WI38 (cell line): Measurements from ENCODE around the gene OTUD3.

Source experiments
- H3K4me3 ChIP-seq: 2 replicates; pipeline ENCODE4 v1.5.1; 2011; ENCODE audit warnings: low read depth, mild to moderate bottlenecking, control low read depth, low read length
- TF ChIP-seq, protein P1 (sequence below): IDR thresholded peaks from 2 replicates; pipeline ENCODE4 v1.5.1; 2012; ENCODE audit warnings: low read depth, mild to moderate bottlenecking, control low read depth, low read length

OTUD3 gene

DNA sequence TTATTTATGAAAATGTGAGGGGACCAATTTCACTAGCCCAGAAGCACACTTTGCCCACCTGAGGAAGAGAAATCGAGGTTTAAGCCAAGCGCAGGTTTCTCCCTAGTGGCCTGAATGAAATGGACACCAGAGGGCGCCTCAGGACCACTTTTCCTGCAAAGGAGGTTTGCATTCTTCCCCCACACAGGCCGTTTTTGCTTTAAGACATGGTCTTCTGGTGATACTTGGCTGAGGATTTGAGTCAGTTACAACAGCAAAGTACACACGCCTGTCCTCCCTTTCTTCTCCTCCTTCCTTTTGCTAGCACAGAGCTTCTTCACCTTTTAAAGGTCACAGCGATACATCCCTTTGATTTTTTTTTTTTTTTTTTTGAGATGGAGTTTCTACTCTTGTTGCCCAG is 35.9 kb downstream of the OTUD3 start:
- TF ChIP-seq, protein P1, sequence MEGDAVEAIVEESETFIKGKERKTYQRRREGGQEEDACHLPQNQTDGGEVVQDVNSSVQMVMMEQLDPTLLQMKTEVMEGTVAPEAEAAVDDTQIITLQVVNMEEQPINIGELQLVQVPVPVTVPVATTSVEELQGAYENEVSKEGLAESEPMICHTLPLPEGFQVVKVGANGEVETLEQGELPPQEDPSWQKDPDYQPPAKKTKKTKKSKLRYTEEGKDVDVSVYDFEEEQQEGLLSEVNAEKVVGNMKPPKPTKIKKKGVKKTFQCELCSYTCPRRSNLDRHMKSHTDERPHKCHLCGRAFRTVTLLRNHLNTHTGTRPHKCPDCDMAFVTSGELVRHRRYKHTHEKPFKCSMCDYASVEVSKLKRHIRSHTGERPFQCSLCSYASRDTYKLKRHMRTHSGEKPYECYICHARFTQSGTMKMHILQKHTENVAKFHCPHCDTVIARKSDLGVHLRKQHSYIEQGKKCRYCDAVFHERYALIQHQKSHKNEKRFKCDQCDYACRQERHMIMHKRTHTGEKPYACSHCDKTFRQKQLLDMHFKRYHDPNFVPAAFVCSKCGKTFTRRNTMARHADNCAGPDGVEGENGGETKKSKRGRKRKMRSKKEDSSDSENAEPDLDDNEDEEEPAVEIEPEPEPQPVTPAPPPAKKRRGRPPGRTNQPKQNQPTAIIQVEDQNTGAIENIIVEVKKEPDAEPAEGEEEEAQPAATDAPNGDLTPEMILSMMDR = peak; percentile 89
- H3K4me3 ChIP-seq = no peak overlapping the region

DNA sequence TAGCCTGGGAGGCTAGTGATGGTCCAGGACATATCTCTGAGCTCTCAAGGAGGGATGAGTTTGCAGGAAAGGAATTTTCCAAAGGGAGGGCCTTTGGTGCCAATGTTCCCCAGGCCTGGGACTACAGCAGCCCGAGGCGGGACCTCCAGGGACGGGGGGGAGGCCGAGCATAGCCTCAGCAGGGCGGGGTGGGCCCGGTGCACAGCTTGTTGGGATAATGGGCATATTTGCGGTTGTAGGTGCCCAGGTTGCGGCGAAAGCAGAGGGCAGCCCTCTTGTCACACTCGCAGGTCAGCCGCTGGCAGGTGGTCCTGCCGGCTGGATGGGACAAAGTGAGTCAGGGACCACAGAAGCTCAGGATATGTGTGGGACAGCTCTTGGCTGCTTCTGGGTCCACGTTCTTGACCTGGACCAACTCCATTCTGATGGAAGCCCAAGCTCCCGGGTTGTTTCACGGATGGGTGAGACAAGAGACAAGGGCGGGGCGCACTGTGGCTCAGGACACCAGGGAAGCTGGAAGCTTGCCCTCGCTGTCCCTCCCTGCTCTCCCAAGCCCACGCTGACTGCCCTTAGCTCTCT is 38.0 kb downstream of the OTUD3 start:
- TF ChIP-seq, protein P1 = no peak
- no peak overlapping the region for H3K4me3 ChIP-seq

DNA sequence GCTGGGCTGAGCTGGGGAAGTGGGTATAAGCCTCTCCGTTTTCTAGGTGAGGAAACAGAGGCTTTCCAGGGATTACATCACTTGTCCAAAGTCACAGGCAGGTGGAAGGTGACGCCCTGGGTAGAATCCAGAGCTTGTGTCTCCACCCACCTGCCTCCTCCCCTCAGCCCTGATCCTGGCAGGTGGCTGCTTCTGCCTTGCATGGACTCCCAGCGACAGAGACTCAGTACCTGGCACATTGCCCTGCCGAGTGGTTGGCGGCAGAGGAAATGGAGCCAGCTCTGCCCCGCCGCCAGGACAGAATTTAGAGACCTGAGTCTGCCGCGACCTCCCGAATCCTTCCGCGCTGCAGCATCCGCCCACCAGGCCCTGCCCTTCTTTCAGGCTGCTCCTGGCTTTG is 39.1 kb downstream of the OTUD3 start:
- no peak overlapping the region for H3K4me3 ChIP-seq
- TF ChIP-seq, protein P1 = no peak

DNA sequence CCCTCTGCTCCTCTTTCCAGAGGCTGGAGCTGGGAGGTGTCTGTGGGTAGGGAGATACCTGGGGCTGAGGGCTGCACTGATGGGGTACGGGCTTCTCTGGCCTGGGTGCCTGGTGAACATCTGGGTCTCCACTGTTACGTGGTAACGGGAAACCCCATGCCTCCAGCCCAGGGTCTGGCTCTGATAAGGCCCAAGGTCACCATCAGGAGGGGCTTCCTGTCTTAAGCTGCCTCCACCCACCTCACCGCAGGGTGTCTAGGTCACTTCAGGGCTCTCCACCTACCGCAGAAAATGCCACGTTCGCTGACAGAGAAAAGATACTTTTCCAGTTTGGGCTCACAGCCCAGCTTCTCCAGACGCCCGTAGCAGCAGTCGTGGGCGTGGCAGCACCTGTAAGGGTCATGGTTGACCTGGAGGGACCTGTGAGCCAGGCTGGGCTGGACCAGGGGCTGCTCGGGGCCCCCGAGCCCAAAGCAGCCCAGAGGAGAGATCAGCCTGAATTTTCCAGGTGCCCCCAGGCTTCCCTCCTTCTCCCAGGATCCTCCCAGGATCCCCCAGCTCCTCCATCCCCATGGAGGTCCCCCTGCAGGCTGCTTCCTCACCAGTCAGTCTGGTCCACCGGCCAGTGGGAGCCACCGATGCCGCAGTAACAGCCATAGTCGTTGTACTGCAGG is 40.0 kb downstream of the OTUD3 start:
- TF ChIP-seq, protein P1 = no peak
- H3K4me3 ChIP-seq = no peak overlapping the region

DNA sequence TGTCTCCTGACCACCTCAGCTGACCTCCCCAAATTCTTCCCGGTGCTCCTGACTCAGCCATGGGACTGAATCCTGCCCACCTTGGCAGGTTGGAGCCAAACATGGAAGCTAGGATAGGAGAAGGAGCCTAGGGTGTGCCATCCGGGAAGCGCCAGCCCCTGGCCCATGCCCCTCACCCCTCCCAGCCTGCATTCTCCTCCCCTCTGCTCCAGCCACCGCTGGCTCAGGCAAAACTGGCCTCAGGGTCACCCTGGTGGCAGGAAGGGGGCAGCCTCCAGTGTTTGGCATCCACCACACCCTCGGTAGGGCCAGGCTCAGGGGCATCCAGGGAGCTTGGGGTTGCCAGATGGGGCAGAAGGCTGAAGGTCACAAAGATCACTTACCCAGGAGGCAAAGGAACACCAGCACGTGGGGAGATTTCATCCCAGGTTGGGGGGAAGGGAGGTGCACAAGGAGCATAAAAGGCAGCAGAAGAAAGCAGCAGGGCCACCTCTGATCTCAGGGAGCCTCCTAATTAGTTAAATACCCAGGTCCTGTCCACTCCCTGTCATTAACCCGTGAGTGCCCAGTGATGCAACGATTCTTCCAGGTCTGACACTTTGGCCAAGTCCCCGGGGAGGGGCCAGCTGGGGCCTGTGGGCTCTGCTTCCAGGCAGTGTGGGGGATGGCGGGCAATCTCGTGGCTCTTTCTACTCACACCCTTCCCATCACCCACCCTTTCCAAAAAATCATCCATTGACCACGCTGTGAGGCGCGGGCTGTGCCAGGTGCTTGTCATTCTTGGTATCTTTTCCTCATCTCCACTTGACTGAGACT is 41.1 kb downstream of the OTUD3 start, which contains the start of gene PLA2G2E:
PLA2G2E (minus strand) TSS at position 481 of the 816 bp plus-strand sequence; CDS start at position 423, 58 bp downstream.
- H3K4me3 ChIP-seq = no peak within 1 kb of the TSS
- TF ChIP-seq, protein P1 = no peak

DNA sequence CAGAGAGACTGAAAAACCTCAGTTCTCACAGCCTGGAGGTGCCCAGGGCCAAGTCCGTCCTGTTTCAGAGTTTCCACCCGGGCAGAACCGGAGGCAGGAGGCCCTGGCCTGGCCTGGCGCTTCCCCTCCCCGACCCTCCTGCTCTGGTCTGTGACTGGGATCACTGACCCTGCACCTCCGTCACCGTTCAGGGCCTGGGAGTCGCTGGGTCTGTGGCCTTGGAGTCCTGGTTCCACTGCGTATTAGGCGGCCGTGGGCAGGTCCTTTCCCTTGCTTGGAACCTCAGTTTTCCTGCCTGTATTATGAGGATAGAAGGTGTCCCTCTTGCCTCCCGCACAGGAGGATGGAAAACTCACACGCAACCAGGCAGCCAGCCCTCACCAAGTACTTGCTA is 41.8 kb downstream of the OTUD3 start:
- TF ChIP-seq, protein P1 = no peak
- no peak overlapping the region for H3K4me3 ChIP-seq
